ENCODE data around the gene KNSTRN.

The KNSTRN gene

DNA sequence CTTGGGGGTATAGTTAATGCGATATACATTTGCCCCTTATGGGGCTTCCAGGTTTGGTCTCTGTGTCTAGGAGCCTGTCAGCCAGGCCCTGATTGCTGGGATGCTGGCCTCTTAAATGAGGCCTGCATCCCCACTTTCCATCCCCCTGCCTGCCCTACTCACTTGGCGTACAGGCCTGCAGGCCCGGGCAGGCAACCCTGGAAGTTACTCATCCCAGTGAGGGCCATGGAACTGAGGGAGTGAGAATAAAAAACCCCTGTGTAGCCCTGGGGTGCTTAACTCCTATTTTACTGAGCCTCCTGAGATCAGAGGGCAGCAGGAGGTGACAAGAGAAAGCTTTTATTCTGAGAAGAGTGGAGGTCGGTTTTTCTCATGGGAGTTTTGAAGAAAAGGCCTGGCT, 22.5 kb upstream of the KNSTRN start:
- H3K9ac ChIP-seq (ENCODE audit: low read length): no peak overlapping the region
- H3K36me3 ChIP-seq (ENCODE audit: control insufficient read depth, insufficient read depth, low read length, severe bottlenecking): no peaks in the 10 kb centered on the region
- H3K9me3 ChIP-seq (ENCODE audit: control insufficient read depth, low read length): no peaks in the 10 kb centered on the region
- H3K27me3 ChIP-seq (replicated peaks; ENCODE audit: control insufficient read depth, insufficient read depth, low read length): peaks cover 38% of the 10 kb centered on the region
- H3K4me3 ChIP-seq (ENCODE audit: low read length): no peak overlapping the region
- no peak for DNase-seq (ENCODE audit: low read depth)
- peaks cover 6% of the 10 kb centered on the region for H3K4me1 ChIP-seq (ENCODE audit: control insufficient read depth, insufficient read depth, low read length)

DNA sequence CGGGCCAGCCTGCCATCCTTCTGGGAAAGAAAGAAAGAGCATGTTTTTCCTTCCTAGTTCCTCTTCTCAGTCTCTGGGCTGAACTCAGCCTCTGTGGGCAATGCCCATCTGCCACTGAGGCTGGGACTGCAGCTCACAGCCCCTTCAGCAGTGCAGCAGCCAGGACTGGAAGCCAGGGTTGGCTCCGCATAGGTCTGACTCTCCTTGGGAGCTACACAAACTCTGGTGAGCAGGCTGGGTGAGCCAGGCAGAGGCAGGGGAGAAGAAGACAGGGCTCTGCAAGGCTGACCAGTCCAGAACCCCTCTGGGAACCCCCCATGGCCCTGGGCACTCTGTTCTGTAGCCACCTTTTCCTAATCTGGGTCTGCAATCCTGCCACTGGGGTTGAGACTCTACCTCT, 20.9 kb upstream of the KNSTRN start:
- H3K4me1 ChIP-seq (ENCODE audit: control insufficient read depth, insufficient read depth, low read length): peaks cover 5% of the 10 kb centered on the region
- no peak overlapping the region for H3K9ac ChIP-seq (ENCODE audit: low read length)
- no peaks in the 10 kb centered on the region for H3K36me3 ChIP-seq (ENCODE audit: control insufficient read depth, insufficient read depth, low read length, severe bottlenecking)
- H3K9me3 ChIP-seq (ENCODE audit: control insufficient read depth, low read length): no peaks in the 10 kb centered on the region
- peaks cover 38% of the 10 kb centered on the region for H3K27me3 ChIP-seq (replicated peaks; ENCODE audit: control insufficient read depth, insufficient read depth, low read length)
- no peak for DNase-seq (ENCODE audit: low read depth)
- no peak overlapping the region for H3K4me3 ChIP-seq (ENCODE audit: low read length)

DNA sequence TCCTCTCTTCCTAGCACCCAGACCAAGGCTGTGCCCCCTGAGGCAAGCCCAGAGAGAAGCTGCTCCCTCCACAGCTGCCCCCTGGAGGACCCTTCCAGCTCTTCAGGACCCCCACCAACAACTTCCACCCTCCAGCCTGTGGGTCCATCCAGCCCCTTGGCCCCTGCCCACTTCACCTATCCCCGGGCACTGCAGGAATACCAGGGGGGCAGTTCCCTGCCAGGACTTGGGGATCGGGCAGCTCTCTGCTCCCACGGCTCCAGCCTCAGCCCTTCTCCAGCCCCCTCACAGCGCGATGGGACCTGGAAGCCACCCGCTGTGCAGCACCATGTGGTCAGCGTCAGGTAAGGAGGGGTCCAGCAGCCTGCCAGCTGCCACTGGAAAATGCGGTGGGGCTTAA, 18.9 kb upstream of the KNSTRN start:
- no peaks in the 10 kb centered on the region for H3K9me3 ChIP-seq (ENCODE audit: control insufficient read depth, low read length)
- no peak for DNase-seq (ENCODE audit: low read depth)
- no peak overlapping the region for H3K9ac ChIP-seq (ENCODE audit: low read length)
- H3K36me3 ChIP-seq (ENCODE audit: control insufficient read depth, insufficient read depth, low read length, severe bottlenecking): no peaks in the 10 kb centered on the region
- H3K4me3 ChIP-seq (ENCODE audit: low read length): no peak overlapping the region
- H3K4me1 ChIP-seq (ENCODE audit: control insufficient read depth, insufficient read depth, low read length): peaks cover 4% of the 10 kb centered on the region
- peaks cover 43% of the 10 kb centered on the region for H3K27me3 ChIP-seq (replicated peaks; ENCODE audit: control insufficient read depth, insufficient read depth, low read length)

DNA sequence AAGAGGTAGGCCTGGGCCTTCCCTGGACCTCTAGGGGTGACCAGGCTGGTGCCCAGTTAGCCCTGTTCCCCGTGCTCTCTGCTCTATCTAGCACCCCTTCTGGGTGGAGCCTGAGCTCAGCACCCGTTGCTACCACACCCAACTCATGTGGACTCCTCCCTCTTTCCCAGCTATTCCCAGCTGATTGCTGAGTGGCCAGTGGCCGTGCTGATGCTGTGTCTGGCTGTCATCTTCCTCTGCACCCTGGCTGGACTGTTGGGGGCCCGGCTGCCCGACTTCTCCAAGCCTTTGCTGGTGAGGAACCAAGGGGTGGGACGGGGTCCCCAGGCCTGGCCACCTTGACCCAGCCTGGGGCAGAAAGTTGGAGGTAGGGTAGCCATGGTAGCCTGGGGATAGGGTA, 18.3 kb upstream of the KNSTRN start:
- Histone ChIP-seq H3K4me1 (ENCODE audit: control insufficient read depth, insufficient read depth, low read length) (peaks cover 4% of the 10 kb centered on the region), H3K9ac (ENCODE audit: low read length) (no peak overlapping the region), H3K27me3 (replicated peaks; ENCODE audit: control insufficient read depth, insufficient read depth, low read length) (peaks cover 36% of the 10 kb centered on the region), H3K9me3 (ENCODE audit: control insufficient read depth, low read length) (no peaks in the 10 kb centered on the region), H3K4me3 (ENCODE audit: low read length) (no peak overlapping the region), H3K36me3 (ENCODE audit: control insufficient read depth, insufficient read depth, low read length, severe bottlenecking) (no peaks in the 10 kb centered on the region)
- DNase-seq (ENCODE audit: low read depth): no peak

GRCh38 chr15:40365016-40365415, 17.5 kb upstream of the KNSTRN start:
- H3K27me3 ChIP-seq (replicated peaks; ENCODE audit: control insufficient read depth, insufficient read depth, low read length): peaks cover 29% of the 10 kb centered on the region
- no peaks in the 10 kb centered on the region for H3K36me3 ChIP-seq (ENCODE audit: control insufficient read depth, insufficient read depth, low read length, severe bottlenecking)
- H3K4me3 ChIP-seq (ENCODE audit: low read length): no peak overlapping the region
- no peak for DNase-seq (ENCODE audit: low read depth)
- H3K9ac ChIP-seq (ENCODE audit: low read length): no peak overlapping the region
- no peaks in the 10 kb centered on the region for H3K9me3 ChIP-seq (ENCODE audit: control insufficient read depth, low read length)
- H3K4me1 ChIP-seq (ENCODE audit: control insufficient read depth, insufficient read depth, low read length): peaks cover 4% of the 10 kb centered on the region

- Histone ChIP-seq H3K27me3 (replicated peaks; ENCODE audit: control insufficient read depth, insufficient read depth, low read length) (peaks cover 24% of the 10 kb centered on the region), H3K36me3 (ENCODE audit: control insufficient read depth, insufficient read depth, low read length, severe bottlenecking) (no peaks in the 10 kb centered on the region)
- DNase-seq (ENCODE audit: low read depth): no peak
Measured at GRCh38 chr15:40365624-40366456, 16.7 kb upstream of the KNSTRN start.

GRCh38 chr15:40366457-40367370, 15.8 kb upstream of the KNSTRN start:
- Histone ChIP-seq H3K9me3 (ENCODE audit: control insufficient read depth, low read length) (no peaks in the 10 kb centered on the region), H3K27me3 (replicated peaks; ENCODE audit: control insufficient read depth, insufficient read depth, low read length) (peaks cover 18% of the 10 kb centered on the region), H3K4me1 (ENCODE audit: control insufficient read depth, insufficient read depth, low read length) (peaks cover 4% of the 10 kb centered on the region), H3K9ac (ENCODE audit: low read length) (no peak overlapping the region), H3K36me3 (ENCODE audit: control insufficient read depth, insufficient read depth, low read length, severe bottlenecking) (no peaks in the 10 kb centered on the region), H3K4me3 (ENCODE audit: low read length) (no peak overlapping the region)
- DNase-seq (ENCODE audit: low read depth): no peak

More at GRCh38 chr15:40365624-40366456, 16.7 kb upstream of the KNSTRN start:
- H3K9me3 ChIP-seq (ENCODE audit: control insufficient read depth, low read length): no peaks in the 10 kb centered on the region
- no peak overlapping the region for H3K4me3 ChIP-seq (ENCODE audit: low read length)
- H3K4me1 ChIP-seq (ENCODE audit: control insufficient read depth, insufficient read depth, low read length): peaks cover 4% of the 10 kb centered on the region
- H3K9ac ChIP-seq (ENCODE audit: low read length): no peak overlapping the region

GRCh38 chr15:40367371-40367685, 15.2 kb upstream of the KNSTRN start:
- Histone ChIP-seq H3K36me3 (ENCODE audit: control insufficient read depth, insufficient read depth, low read length, severe bottlenecking) (no peaks in the 10 kb centered on the region), H3K9ac (ENCODE audit: low read length) (peak overlapping the region; percentile 44), H3K4me1 (ENCODE audit: control insufficient read depth, insufficient read depth, low read length) (peaks cover 8% of the 10 kb centered on the region), H3K27me3 (replicated peaks; ENCODE audit: control insufficient read depth, insufficient read depth, low read length) (peaks cover 12% of the 10 kb centered on the region), H3K9me3 (ENCODE audit: control insufficient read depth, low read length) (no peaks in the 10 kb centered on the region), H3K4me3 (ENCODE audit: low read length) (no peak overlapping the region)
- DNase-seq (ENCODE audit: low read depth): no peak

DNA sequence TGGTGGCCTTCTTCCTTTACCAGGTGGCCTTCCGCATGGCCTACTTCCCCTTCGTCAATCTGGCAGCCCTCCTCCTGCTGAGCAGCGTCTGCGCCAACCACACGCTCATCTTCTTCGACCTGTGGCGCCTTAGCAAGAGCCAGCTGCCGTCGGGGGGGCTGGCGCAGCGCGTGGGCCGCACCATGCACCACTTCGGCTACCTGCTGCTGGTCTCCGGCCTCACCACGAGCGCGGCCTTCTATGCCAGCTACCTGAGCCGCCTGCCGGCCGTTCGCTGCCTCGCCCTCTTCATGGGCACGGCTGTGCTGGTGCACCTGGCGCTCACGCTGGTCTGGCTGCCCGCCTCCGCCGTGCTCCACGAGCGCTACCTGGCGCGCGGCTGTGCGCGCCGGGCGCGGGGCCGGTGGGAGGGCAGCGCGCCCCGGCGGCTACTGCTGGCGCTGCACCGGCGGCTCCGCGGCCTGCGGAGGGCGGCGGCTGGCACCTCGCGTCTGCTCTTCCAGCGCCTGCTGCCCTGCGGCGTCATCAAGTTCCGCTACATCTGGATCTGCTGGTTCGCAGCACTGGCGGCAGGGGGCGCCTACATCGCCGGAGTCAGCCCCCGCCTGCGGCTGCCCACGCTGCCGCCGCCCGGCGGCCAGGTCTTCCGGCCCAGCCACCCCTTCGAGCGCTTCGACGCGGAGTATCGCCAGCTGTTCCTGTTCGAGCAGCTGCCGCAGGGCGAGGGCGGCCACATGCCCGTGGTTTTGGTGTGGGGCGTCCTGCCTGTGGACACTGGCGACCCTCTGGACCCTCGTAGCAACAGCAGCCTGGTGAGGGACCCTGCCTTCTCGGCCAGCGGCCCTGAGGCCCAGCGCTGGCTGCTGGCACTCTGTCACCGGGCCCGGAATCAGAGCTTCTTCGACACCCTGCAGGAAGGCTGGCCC, 14.6 kb upstream of the KNSTRN start:
- Histone ChIP-seq H3K4me3 (ENCODE audit: low read length) (peak overlapping the region; percentile 18), H3K36me3 (ENCODE audit: control insufficient read depth, insufficient read depth, low read length, severe bottlenecking) (no peaks in the 10 kb centered on the region), H3K27me3 (replicated peaks; ENCODE audit: control insufficient read depth, insufficient read depth, low read length) (peaks cover 9% of the 10 kb centered on the region), H3K9ac (ENCODE audit: low read length) (peak overlapping the region; percentile 50), H3K9me3 (ENCODE audit: control insufficient read depth, low read length) (no peaks in the 10 kb centered on the region), H3K4me1 (ENCODE audit: control insufficient read depth, insufficient read depth, low read length) (peaks cover 15% of the 10 kb centered on the region)
- peak; percentile 95 for DNase-seq (ENCODE audit: low read depth)

GRCh38 chr15:40368719-40369473, 13.6 kb upstream of the KNSTRN start:
- Histone ChIP-seq H3K36me3 (ENCODE audit: control insufficient read depth, insufficient read depth, low read length, severe bottlenecking) (no peaks in the 10 kb centered on the region), H3K27me3 (replicated peaks; ENCODE audit: control insufficient read depth, insufficient read depth, low read length) (peaks cover 9% of the 10 kb centered on the region), H3K9me3 (ENCODE audit: control insufficient read depth, low read length) (no peaks in the 10 kb centered on the region), H3K4me3 (ENCODE audit: low read length) (no peak overlapping the region), H3K4me1 (ENCODE audit: control insufficient read depth, insufficient read depth, low read length) (peaks cover 15% of the 10 kb centered on the region), H3K9ac (ENCODE audit: low read length) (no peak overlapping the region)
- no peak for DNase-seq (ENCODE audit: low read depth)
